NCI-H460 (cell line): ENCODE results near the gene KIF1B. TPM values are rescaled to one million over a fixed set of nuclear protein-coding genes. Genes with fewer than 3 reads are reported as not detected.

ENCODE experiments used
- DNase-seq: peaks from one replicate; pipeline ENCODE4 v3.0.0-alpha.2; 2016; ENCODE audit warnings: low read depth; ENCODE audit errors: extremely low read depth
- total RNA-seq: library from RNA; depleted of rRNA; stranded (reverse); fragments of >200 nt; shearing (Covaris generic); gene quantifications from 2 replicates; pipeline ENCODE4 v1.2.3, GENCODE V29; 2014

KIF1B gene
- total RNA-seq, 1 experiment from 2014 or later: 15.2 TPM

DNA sequence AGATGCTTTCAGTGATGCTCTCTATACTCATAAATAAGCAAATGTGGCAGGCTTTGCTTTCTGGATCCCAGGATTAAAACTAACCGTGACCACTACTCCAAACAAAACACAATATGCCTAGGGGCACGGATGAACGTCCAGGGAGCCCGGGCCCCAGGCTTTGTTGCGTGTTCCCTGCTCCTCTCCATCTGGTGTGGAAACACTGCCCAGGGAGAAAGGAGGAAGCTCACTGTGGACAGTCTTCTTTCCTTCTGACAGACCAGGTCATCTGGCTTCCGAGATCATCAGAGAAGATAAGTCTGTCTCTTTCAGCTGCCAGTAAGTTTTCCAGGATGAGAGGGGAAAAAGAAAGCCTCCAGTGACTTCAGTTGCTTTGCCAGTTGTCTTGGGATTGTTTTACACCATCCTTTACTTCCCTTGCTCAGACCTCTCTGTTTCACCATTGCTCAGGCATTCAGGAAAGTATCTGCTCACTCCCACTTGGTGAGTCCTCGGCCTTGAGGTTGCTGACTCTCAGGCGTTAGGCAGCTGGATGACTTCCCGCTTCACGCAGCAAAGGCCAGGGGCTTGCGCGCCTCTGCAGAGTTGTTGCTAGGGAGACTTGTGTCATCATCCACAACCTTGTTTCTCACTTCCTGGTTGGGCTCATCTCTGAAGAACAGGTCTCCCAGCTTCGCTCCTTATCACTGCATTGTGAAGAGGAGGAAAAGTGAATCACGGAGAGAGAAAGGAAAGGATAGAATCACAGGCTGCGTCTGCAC, 167.9 kb downstream of the KIF1B start:
- DNase-seq: peak; percentile 79

DNA sequence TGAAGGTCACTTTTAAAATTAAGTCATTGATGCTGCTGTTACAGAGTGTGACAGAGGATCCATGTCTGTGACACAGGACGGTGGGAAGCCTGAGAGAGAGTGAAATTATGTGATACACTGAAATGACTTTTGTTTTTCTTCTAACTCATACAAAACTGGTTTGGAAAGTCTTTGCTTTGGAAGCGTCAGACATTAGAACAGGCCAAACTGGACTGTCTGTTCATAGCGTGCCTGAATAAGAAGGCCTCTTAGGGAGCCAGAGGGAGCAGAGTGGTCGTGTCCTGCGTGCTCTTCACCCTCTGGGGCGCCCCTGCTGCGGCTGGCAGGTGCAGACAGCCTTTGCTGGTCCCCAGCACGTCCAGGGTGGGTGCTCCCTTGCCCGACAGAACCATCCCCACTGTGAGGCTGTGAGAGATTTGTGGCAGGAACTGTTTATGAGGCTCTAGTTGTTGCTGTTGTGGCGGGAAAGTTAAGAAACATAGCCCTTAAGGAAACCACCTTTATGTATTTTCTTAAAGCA, 168.8 kb downstream of the KIF1B start:
- DNase-seq: no peak

DNA sequence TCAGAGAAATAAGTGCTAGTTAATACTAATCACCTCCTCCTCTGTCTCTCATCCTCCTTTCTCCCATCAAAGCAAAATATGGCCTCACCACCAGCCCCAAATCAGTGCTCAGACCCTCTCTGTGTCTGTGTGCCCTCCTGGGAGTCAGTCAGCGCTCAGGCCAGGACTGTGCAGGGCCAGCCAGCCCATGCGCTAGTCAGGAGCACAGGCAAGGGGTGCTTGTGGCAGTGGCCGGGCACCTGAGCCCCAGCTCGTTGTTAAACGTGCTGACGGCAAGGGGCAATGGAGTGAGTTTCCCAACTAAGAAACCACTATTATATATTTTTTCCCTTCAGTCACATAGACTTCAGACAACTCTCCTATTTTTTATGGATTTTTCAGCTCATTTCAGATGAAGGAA, 169.3 kb downstream of the KIF1B start:
- DNase-seq: no peak

DNA sequence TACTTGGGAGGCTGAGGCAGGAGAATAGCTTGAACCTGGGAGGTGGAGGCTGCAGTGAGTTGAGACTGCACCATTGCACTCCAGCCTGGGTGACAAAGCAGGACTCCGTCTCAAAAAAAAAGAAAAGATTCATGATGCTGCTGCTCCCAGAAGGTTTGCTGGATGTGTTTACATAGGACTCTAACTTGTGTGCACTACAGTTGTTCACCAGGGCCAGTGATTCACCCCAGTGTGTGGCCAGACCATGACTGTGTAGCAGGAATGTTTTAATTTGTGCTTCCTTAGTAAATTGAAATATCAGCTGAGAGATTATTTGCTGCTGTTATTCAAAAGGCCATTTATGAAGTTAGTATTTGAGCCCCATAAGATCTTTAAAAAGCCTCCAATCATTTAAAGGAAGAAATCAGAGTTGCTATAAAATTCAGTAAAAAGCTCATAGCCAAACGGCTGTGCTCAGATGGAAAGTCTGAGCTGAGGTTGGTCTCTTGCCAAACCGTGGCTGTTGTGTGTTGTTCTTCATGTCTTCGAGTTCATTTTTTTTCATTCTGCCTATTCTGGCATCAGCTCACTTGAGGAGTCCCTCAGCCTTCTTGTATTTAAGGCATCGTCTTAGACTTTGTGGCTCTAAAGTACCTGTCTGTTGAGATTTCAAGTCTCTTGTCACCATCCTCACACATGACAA, 170.4 kb downstream of the KIF1B start:
- no peak for DNase-seq

DNA sequence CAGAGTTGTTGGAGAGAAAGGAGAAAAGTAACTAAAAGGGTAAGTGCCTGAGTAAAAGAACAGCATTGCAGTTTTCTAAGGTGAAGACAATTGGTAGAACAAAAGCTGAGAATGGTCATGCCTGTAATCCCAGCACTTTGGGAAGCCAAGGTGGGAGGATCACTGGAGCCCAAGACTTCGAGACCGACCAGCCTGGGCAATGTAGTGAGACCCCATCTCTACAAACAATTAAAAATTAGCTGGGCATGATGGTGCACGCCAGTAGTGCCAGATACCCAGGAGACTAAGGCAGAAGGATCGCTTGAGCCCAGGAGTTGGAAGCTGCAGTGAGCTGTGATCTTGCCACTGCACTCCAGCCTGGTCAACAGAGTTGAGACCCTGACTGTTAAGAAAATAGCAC, 173.3 kb downstream of the KIF1B start:
- no peak for DNase-seq

DNA sequence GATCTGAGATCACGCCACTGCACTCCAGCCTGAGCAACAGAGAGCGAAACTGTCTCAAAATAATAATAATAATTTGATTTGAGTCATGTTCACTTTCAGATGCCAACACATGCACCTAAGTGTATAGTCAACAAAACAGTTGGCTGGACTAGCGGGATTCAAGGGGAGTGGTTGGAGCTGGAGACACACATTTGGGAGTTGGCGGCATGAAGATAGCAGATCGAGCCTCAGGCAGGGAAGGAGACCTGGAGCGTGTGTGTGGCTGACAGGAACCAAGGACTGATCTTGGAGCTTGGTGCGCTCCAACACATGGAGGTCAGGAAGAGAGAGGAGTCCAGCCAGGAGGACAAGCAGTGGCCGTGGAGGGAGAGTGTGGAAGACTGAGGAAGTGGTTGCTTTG, 173.8 kb downstream of the KIF1B start:
- no peak for DNase-seq

DNA sequence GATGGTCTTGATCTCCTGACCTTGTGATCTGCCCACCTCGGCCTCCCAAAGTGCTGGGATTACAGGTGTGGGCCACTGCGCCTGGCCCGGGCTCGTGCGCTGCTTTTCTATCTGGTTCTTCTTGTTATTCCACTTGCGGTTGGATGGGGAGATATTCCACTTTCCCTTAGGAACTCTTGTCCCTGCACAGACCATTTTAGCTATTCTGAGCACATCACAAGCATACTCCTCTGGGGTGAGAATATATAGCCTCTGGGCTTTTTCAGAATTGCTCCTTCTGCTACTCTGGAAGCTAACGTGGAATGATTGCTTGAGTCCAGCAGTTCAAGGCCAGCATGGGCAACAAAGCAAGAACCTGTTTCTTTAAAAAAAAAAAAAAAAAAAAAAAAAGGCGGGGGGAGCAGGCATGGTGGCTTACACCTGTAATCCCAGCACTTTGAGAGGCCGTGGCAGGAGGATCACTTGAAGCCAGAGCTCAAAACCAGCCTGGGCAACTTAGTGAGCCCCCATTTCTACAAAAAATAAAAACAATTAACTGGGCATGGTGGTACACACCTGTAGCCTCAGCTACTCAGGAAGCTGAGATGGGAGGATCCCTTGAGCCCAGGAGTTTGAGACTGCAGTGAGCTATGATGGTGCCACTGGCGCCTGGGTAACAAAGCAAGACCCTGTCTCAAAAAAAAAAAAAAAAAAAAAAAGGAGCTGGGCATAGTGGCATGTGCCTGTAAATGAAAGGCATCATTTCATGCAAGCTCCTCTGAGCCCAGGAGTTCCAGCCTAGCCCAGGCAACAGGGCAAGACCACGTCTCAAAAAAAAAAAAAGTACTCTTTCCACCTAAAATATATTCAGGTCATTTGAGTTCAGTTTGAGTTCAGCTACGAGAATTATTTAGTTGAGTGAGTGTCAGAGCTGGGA, 176.6 kb downstream of the KIF1B start:
- no peak for DNase-seq

DNA sequence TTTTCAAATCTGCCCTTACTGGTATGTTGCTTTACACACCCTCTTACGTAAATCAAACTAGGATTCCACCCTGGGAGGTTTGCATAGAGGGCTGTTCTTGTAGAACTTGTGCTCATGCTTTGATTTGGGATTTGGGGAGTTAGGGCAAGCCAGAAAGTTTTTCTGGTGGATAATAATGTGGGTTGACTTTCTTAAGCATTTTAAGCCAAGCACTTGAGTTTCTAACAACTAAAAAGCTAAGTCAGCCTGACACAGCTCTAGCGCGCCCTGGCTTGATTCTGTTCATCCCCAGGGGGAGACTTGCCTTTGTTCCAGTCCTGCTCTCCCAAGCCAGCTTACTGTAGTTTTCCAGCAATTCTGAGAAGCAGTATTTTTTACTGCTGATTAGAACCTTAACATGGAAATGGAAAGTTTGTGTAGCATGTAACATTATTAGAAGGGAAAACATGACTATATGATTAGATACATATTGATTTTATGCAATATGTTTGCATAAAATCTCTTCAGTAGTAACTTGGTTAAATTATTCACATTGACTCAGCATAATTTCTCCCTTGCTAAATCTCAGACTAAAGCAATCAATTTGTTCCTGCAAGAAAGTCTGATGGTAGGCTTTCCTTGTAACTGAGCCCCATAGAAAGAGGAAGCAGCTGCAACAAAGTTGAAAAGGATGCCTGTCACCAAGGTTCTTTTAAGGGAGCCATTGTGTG, 177.5 kb downstream of the KIF1B start:
- peak; percentile 65 for DNase-seq

DNA sequence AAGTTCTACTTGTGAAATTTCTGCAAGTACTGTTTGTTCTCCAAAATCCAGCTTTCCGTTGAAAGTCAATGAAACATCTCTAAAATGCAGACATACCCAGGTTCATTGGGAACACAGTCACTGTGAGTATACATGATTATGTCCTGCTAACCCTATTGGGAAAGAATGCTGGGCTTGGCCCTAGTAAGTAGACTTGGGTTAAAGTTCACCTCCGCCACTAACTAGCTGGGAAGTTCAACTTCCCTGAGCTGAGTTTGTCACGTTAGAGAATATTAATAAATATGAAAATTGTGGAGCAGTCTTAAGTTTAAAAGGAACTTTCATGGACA, 178.0 kb downstream of the KIF1B start:
- DNase-seq: no peak

DNA sequence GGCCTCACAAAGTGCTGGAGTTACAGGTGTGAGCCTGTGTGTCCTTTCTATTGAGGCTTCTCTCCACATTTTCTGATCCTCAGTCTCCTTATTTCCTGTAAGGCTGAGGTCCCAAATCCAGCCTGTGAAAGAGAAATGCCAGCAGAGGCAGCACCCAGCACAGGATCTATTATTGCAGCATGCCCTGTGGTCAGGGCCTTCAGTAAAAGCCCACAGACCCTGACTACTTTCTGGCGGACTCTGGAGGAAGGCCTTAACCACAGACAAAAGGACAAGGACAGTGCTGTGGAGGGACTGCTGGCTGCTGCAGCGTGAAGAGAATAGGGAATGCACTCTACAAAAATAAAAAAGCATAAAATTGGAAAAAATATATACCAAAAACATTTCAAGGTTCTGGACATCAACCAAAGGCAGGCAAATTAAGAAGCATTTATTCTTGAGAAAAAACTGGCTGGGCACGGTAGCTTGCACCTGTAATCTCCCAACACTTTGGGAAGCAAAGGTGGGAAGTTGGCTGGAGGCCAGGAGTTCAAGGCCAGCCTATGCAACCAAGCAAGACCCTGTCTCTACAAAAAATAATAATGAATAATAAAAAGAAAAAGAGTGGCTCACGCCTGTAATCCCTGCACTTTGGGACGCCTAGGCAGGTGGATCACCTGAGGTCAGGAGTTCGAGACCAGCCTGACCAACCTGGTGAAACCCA, 179.1 kb downstream of the KIF1B start:
- no peak for DNase-seq

DNA sequence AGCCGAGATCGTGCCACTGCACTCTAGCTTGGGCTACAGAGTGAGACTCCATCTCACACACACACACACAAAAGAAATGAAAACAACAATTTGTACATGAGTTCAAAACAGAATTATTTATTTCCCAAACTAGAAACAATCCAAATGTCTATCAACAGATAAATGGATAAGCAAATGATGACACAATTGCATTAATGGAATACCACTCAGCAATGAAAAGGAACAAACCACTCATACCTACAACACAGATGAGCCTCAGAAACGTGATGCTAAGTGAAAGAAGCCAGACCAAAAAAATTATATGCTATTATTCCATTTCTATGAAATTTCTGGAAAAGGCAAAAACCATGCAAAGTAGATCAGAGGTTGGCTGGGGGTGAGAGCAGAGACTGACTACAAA, 186.5 kb downstream of the KIF1B start:
- no peak for DNase-seq

DNA sequence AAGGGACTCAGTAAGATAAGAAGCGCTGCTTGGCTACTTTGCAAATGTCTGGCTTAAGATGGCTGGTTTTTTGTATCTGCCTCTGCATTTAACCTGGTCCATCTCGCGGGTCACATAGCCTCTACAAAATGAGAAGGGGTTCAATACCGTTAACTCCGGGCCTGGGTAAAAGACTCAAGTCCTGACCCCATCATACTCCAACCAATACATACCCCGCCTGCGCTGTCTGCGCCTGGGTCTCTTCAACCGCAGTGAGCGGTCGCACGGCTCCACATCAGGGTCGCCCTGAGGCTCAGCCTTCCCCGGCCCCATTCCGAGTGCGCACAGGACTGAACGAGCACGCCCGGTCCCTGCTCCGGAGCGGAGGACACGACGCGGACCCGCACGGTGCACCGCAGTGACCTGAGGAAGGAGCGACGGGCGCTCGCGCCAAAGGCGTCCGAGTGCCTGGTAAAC, 187.9 kb downstream of the KIF1B start:
- no peak for DNase-seq

DNA sequence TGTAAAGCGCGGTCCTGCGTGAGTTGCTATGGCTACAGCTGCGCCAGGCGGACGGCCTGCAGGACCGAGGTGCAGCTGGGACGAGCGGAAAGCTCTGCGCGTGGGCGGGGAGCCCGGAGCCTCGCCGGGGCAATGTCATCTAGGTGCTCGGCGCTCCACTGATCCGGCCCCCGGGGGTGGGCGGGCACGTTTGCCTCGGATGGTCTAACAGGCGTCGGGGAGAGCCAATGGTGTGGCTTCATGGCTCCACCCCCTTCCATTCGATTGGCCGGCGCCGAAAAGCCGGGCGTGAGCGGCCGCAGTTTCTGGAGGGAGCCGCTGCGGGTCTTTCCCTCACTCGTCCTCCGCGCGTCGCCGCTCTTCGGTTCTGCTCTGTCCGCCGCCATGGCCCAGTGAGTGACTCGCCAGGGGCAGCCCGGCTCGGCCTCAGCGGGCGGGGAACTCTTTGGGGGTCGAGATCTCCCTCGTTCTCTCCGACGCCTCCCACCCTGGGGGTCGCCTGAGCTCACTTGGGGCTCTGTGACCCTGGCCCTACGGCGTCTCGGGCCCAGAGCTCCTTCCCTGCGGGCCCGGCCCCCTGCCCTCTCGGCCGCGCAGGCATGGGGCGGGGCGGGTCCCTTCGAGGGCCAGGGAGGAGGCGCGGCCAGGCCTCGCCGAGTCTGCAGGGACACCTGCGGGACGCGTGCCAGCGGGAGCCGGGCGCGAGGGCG, 188.5 kb downstream of the KIF1B start, which contains the start of gene PGD:
Gene PGD (plus strand): TSS at position 331 of the 710 bp plus-strand sequence. CDS start 54 bp downstream, at position 385.
- peak; percentile 96 for DNase-seq

DNA sequence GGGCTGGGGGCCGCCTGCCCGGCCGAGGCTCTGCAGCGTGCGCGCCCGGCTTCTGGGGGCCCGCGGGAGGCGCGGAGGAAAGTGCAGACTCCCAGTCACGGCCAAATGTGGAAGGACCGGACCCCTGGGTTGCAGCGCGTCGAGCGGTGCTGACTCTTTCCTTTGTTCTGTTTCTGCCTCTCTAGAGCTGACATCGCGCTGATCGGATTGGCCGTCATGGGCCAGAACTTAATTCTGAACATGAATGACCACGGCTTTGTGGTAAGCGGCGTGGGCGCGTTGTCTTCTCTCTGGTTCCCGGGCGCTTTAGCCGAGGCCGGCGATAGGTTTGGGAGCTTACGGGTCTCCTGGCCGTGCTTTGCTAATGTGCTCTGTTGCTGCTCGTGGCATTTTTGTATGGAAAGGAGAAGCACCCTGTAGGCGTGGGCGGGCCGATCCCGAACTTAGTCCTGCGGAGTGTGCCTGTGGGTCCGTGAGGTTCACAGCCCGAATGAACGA, 189.1 kb downstream of the KIF1B start:
- DNase-seq: no peak

DNA sequence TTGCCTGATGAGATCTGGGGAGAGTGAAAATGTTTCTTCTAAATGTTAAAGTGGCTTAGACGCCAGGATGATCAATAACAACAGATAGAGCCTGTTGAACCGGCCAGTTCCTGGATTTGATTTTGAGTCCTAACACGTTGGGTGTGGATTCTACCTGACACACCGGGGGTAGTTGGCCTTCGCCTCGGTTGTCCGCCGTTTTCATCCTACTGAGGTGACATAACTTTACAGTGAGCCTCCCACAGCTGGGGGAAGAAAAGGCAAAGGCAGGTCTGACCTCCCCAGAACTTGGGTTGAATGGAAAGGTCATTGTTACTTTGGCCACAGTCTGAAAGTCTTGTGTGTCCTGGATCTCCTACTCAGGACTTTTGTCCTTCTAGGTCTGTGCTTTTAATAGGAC, 189.6 kb downstream of the KIF1B start:
- no peak for DNase-seq

DNA sequence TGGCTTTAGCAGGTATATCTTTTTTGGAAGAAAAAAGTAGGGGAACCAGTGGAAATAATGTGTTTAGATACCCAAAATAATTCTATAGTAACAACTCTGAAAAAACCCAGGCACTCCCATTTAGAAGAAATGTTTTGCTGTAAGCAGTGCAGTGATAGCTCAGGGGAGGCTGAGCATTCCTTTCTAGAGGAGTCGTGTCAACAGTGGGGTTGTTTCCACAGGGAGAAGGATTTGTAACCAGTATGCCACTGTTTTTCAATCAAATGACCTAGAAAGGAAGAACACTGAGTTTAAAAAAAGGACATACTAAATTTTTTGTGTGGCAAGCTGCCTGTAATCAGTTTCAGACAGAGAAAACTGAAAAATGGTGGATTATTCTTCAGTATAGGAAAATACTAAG, 190.9 kb downstream of the KIF1B start:
- DNase-seq: no peak

DNA sequence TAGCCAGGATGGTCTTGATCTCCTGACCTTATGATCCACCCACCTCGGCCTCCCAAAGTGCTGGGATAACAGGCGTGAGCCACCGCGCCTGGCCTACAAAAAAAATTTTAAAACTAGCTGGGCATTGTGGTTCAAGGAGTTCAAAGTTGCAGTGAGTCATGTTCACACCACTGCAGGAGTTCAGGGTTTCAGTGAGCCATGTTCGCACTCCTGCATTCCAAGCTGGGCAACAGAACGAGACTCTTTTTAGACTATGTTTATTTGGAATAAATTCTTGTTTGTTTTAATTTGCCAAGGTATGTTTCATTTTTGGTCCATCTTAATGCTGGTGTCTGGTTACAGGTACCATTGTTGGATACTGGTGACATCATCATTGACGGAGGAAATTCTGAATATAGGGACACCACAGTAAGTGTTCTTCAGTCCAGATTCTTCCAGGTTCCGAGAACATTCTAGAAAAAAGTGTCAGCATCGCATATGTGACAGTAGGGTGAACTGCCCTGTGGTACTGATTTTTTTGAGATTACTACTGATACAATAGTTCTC, 192.4 kb downstream of the KIF1B start:
- DNase-seq: no peak

DNA sequence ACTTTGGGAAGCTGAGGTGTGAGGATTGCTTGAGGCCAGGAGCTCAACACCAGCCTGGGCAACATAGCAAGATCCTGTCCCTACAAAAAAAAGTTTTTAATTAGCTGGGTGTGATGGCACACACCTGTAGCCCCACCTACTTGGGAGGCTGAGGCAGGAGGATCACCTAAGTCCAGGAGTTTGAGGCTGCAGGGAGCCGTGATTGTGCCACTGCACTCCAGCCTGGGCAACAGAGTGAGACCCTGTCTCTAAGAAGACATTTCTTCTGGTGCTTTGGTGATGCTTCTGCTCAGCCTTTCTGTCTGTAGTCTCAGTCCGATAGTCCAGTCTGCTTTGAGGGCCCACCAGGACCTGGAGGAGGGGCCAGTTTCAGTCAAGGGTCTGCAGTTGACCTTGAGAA, 196.8 kb downstream of the KIF1B start:
- no peak for DNase-seq
